Hepatocyte (in vitro differentiated cells): ENCODE results near the gene SETBP1. TPM values are rescaled to one million over a fixed set of nuclear protein-coding genes. Genes with fewer than 3 reads are reported as not detected.
"Not testable (repeated sequence)": the region's sequence is repeated elsewhere in the genome, so short reads cannot be mapped to it uniquely, and the experiment has no call there.

Experiments used
- DNase-seq: peaks from one replicate; pipeline ENCODE4 v3.0.0-alpha.2; 2016; ENCODE audit warnings: low spot score
- H2AFZ ChIP-seq: fragments of 200-600 bp; sonication (generic); 2 replicates; pipeline ENCODE4 v1.6.0; 2016; ENCODE audit warnings: antibody characterized with exemption, mild to moderate bottlenecking
- H3K27ac ChIP-seq: fragments of 200-600 bp; sonication (generic); 2 replicates; pipeline ENCODE4 v1.5.1; 2016; ENCODE audit warnings: mild to moderate bottlenecking
- H3K27me3 ChIP-seq: fragments of 200-600 bp; sonication (generic); 2 replicates; pipeline ENCODE4 v1.6.1; 2016
- H3K36me3 ChIP-seq: fragments of 200-600 bp; sonication (generic); replicated peaks from 2 replicates; pipeline ENCODE4 v1.5.1; 2016; ENCODE audit warnings: low read depth; ENCODE audit not compliant: insufficient read depth
- H3K4me1 ChIP-seq: fragments of 200-600 bp; sonication (generic); 2 replicates; pipeline ENCODE4 v1.5.1; 2016; ENCODE audit warnings: mild to moderate bottlenecking, moderate library complexity; ENCODE audit not compliant: insufficient read depth
- H3K4me2 ChIP-seq: fragments of 200-600 bp; sonication (generic); 2 replicates; pipeline ENCODE4 v1.6.0; 2016
- H3K4me3 ChIP-seq: fragments of 200-600 bp; sonication (generic); 2 replicates; pipeline ENCODE4 v1.5.1; 2016; ENCODE audit warnings: mild to moderate bottlenecking
- H3K79me2 ChIP-seq: fragments of 200-600 bp; sonication (generic); 2 replicates; pipeline ENCODE4 v1.6.0; 2017; ENCODE audit warnings: mild to moderate bottlenecking
- H3K9me2 ChIP-seq: fragments of 200-600 bp; sonication (generic); replicated peaks from 2 replicates; pipeline ENCODE4 v1.6.0; 2017; ENCODE audit warnings: mild to moderate bottlenecking; ENCODE audit not compliant: insufficient read depth
- H3K9me3 ChIP-seq: fragments of 200-600 bp; sonication (generic); 2 replicates; pipeline ENCODE4 v1.5.1; 2016; ENCODE audit warnings: low read depth, mild to moderate bottlenecking
- H4K20me1 ChIP-seq: fragments of 200-600 bp; sonication (generic); 2 replicates; pipeline ENCODE4 v1.6.0; 2016; ENCODE audit warnings: mild to moderate bottlenecking; ENCODE audit not compliant: insufficient read depth, poor library complexity, severe bottlenecking
- EZH2 ChIP-seq: fragments of 200-600 bp; sonication (generic); IDR thresholded peaks from 2 replicates; pipeline ENCODE4 v1.6.1; 2016; ENCODE audit warnings: antibody characterized with exemption, mild to moderate bottlenecking, borderline replicate concordance
- EZH2phosphoT487 ChIP-seq: fragments of 200-600 bp; sonication (generic); IDR thresholded peaks from one replicate; pipeline ENCODE4 v1.6.1; 2018; ENCODE audit warnings: antibody characterized with exemption, mild to moderate bottlenecking, low read depth, moderate library complexity; ENCODE audit not compliant: unreplicated experiment, severe bottlenecking
- WGBS: methylation state at CpG from one replicate; pipeline ENCODE4 v1.1.6; 2016; ENCODE audit warnings: low lambda C conversion rate; ENCODE audit errors: missing lambda C conversion rate; 5-methylcytosine and 5-hydroxymethylcytosine counted together
- polyA plus RNA-seq: library from polyadenylated mRNA; unstranded; fragments of >200 nt; fragmentation: Nextera tagmentation; extraction: Ambion mirVana; gene quantifications from 2 replicates; pipeline ENCODE4 v1.2.1, GENCODE V29; 2016
- total RNA-seq: library from RNA; depleted of rRNA; stranded (reverse); fragments of >200 nt; gene quantifications from 2 replicates; pipeline ENCODE4 v1.2.3, GENCODE V29; 2014
- TF ChIP-seq, protein P1 (sequence below): fragments of 200-600 bp; sonication (generic); IDR thresholded peaks from 2 replicates; pipeline ENCODE4 v1.5.1; 2016; ENCODE audit warnings: antibody characterized with exemption, mild to moderate bottlenecking; ENCODE audit not compliant: poor library complexity

SETBP1 gene
- total and polyA plus RNA-seq, 2 experiments from 2014 or later, result 10.3 to 21.1 TPM

DNA sequence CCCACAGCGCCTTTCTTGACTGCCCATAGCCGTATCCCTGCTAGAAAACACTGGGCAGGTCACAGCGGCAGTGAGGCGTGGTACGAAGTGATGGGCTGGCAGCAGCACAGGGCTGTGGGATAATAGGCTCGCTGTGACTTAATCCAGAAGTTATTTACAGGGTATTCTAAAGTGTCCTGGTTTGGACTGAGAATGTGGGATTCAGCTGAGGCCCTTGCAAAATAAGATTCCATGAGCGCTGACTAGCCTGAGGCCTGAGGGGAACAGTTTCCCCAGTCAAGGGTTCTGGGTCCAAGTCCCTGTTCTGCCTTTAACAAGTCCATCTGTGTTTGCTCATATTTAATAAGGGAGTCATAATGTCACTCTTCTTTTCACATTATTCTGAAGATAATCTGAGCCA lies 34.6 kb downstream of the SETBP1 start:
- no peaks in the 10 kb centered on the region for H3K9me2 ChIP-seq
- H3K9me3 ChIP-seq, result no peaks in the 10 kb centered on the region
- peaks cover 40% of the 10 kb centered on the region for H3K79me2 ChIP-seq
- peak overlapping the region; percentile 57 for H3K27ac ChIP-seq
- H3K36me3 ChIP-seq, result no peaks in the 10 kb centered on the region
- H3K4me3 ChIP-seq, result no peak overlapping the region
- H4K20me1 ChIP-seq, result no peaks in the 10 kb centered on the region
- DNase-seq, result peak; percentile 54
- H3K27me3 ChIP-seq, result no peaks in the 10 kb centered on the region
- H3K4me1 ChIP-seq, result peaks cover 4% of the 10 kb centered on the region
- TF ChIP-seq EZH2, result no peak
- TF ChIP-seq, protein P1, sequence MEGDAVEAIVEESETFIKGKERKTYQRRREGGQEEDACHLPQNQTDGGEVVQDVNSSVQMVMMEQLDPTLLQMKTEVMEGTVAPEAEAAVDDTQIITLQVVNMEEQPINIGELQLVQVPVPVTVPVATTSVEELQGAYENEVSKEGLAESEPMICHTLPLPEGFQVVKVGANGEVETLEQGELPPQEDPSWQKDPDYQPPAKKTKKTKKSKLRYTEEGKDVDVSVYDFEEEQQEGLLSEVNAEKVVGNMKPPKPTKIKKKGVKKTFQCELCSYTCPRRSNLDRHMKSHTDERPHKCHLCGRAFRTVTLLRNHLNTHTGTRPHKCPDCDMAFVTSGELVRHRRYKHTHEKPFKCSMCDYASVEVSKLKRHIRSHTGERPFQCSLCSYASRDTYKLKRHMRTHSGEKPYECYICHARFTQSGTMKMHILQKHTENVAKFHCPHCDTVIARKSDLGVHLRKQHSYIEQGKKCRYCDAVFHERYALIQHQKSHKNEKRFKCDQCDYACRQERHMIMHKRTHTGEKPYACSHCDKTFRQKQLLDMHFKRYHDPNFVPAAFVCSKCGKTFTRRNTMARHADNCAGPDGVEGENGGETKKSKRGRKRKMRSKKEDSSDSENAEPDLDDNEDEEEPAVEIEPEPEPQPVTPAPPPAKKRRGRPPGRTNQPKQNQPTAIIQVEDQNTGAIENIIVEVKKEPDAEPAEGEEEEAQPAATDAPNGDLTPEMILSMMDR, result no peak
- TF ChIP-seq EZH2phosphoT487, result no peak
- H3K4me2 ChIP-seq, result peak overlapping the region; percentile 1
- 65% methylated on average over 7 of the region's 7 CpGs for WGBS
- H2AFZ ChIP-seq, result no peak overlapping the region

DNA sequence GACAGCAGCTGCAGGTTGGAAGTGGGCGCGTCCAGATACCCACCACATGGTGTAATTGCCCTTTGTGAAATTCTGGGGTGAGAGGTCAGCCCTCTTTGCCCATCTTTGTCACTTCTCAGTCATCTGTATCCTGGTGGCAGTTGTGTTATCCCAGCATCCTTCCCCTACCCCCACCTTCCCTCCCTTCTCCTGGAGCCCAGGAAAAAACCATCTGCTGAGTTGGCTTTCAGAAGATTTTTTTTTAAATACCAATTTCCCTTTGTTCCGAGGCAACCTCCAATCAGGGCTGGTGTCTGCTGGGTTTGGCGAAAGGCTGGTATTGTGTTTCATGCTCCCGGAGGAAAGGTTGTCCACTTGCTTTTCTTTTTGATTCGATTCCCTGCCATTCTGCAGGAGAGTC lies 35.2 kb downstream of the SETBP1 start:
- Histone ChIP-seq H3K4me3 (no peak overlapping the region), H3K9me2 (no peaks in the 10 kb centered on the region), H3K27me3 (no peaks in the 10 kb centered on the region), H3K4me2 (peak overlapping the region; percentile 10), H4K20me1 (no peaks in the 10 kb centered on the region), H3K36me3 (no peaks in the 10 kb centered on the region), H3K9me3 (no peaks in the 10 kb centered on the region), H2AFZ (no peak overlapping the region), H3K27ac (peak overlapping the region; percentile 9), H3K79me2 (peaks cover 38% of the 10 kb centered on the region), H3K4me1 (peaks cover 4% of the 10 kb centered on the region)
- no peak for DNase-seq
- no peak for TF ChIP-seq EZH2
- 64% methylated on average over 6 of the region's 6 CpGs for WGBS

DNA sequence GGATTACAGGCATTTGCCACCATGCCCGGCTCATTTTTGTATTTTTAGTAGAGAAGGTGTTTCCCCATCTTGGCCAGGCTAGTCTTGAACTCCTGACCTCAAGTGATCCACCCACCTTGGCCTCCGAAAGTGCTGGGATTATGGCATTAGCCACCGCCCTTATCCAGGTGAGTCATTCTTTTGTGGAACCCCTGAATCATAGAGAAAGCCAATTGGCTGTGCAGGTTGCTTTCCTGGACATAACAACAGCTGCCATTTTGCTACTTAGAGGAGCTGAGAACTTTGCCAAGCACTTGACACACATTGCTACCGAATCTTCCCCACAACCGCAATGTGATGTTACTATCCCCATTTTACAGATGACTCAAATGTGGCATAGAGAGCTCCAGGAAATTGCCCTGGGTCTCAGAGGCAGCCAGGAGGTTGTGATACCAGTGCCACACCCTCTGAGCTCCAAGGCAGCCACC lies 36.0 kb downstream of the SETBP1 start:
- Histone ChIP-seq H3K4me1 (peaks cover 4% of the 10 kb centered on the region), H2AFZ (no peak overlapping the region), H3K9me3 (no peaks in the 10 kb centered on the region), H3K36me3 (no peaks in the 10 kb centered on the region), H3K27ac (no peak overlapping the region), H4K20me1 (peaks cover under 1% of the 10 kb centered on the region), H3K4me2 (no peak overlapping the region), H3K4me3 (no peak overlapping the region), H3K79me2 (peaks cover 41% of the 10 kb centered on the region), H3K9me2 (no peaks in the 10 kb centered on the region), H3K27me3 (no peaks in the 10 kb centered on the region)
- WGBS, result over 99% methylated on average over 5 of the region's 5 CpGs
- no peak for DNase-seq
- TF ChIP-seq EZH2phosphoT487, result no peak
- TF ChIP-seq EZH2, result no peak

DNA sequence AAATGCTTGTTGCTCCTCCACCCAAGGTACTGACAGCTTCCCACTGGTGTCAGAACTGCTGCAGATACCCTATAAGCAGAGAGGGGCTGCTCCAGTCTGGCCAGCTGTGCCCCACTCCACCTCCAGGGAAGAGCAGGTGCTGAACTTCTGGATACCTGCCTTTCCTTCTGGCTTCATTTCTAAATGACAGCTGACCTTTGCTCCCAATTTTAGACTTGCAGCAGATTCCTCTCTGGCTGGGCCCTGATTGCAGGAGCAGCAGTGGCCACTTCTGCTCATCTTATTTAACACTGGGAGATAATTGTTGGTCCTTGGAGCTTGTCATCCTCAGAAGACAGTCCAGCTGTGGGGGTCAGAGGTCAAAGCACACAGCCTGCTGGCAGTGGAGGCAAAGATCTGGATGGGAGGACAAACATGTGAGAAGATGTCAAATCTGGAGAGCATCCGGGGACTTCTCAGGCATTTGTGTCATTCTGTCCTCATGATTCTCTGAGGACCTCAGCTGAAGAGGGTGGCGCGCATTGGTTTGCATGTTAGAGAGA lies 38.9 kb downstream of the SETBP1 start:
- Histone ChIP-seq H3K27me3 (no peaks in the 10 kb centered on the region), H3K79me2 (peaks cover 49% of the 10 kb centered on the region), H3K4me1 (peaks cover 4% of the 10 kb centered on the region), H3K36me3 (no peaks in the 10 kb centered on the region), H3K4me3 (no peak overlapping the region), H3K4me2 (no peak overlapping the region), H2AFZ (no peak overlapping the region), H3K9me2 (no peaks in the 10 kb centered on the region), H3K9me3 (no peaks in the 10 kb centered on the region), H3K27ac (no peak overlapping the region), H4K20me1 (peaks cover 5% of the 10 kb centered on the region)
- TF ChIP-seq EZH2phosphoT487, result no peak
- TF ChIP-seq, protein P1, result no peak
- TF ChIP-seq EZH2, result no peak
- DNase-seq, result no peak
- 98% methylated on average over 3 of the region's 3 CpGs for WGBS

DNA sequence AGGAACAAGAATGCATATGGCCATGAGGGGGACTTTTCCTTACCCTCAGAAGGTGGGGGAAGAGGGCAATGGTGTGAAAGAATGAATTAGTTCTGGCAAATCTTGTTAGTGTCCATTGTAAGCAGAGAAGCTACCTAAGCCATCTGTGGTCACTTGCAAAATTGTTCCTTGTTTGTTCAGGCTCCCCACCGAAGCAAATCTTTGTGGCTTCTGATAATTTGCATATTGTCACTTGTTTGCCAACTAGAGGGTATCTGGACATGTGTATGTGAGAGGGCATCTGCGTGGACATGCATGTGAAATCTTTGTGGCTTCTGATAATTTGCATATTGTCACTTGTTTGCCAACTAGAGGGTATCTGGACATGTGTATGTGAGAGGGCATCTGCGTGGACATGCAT lies 41.1 kb downstream of the SETBP1 start:
- Histone ChIP-seq H3K79me2 (peaks cover 65% of the 10 kb centered on the region), H4K20me1 (peaks cover 12% of the 10 kb centered on the region)
- H3K27ac ChIP-seq, H2AFZ ChIP-seq, H3K9me2 ChIP-seq, H3K27me3 ChIP-seq, H3K4me2 ChIP-seq, H3K4me3 ChIP-seq, H3K36me3 ChIP-seq, DNase-seq, H3K4me1 ChIP-seq, H3K9me3 ChIP-seq: not testable (repeated sequence)
- WGBS, result 85% methylated on average over 3 of the region's 3 CpGs
